Embryonic facial prominence (tissue), 1 donor: ENCODE measurements around the gene THUMPD1.
"Not testable (repeated sequence)": the region's sequence is repeated elsewhere in the genome, so short reads cannot be mapped to it uniquely, and the experiment has no call there.

Source experiments
- DNase-seq: peaks from one replicate; pipeline ENCODE4 v3.0.0-alpha.2; 2016; ENCODE audit errors: extremely low spot score

Gene THUMPD1

DNA sequence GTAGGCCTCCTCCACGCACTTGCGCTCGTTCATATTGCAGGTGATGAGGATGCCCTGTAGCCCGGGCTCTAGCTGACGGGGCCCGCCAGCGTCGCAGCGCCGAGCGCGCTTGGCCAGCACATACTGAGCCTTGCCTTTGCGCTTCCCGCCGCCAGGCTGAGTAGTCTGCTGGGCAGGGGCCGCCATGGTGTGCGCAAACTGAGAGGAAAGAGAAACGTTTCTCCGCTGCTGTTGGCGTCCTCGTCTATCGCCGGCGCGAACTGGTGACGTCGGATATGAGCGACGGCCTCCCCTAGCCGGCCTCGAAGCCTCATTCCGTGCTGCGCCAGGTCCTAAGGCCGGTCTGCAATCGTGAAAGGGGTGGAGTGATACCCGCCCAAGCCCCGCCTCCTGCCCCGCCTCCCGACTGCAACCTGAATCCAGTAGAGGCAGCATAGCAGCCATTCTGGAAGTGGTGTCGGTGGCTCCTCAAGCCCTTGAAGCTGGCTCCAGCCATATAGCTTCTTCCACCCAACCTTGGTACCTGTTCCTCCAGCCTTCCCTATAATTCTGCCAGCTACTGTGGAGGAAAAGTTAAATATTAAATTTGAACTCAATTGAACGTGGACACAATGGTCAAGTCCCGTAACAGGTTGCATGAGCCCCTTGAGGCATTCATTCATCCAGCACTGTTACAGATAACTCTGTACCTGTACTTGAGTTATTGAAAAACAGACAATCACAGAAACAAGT is at the start of gene THUMPD1:
THUMPD1 (minus strand) TSS at position 265 of the 732 bp plus-strand sequence; CDS start at position 186, 79 bp downstream.
- DNase-seq = peak; percentile 84

DNA sequence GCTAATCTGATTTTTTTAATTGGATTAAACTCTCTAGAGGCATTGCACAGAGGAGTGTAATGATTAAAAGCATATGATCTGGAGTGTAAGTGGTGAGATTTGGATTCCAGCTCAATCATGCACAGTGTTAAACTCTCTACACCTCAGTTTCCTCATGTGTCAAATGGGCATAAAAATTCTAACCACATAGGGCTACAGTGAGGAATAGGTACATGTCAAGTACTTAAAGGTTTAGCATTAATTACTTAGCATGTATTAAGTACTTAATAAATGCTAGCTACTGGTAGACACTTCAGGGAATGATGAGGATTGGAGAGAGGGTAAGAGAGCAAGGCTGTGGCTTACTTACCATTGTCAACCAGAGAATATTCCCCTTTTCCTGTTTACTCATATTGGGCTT is 47.5 kb upstream of the THUMPD1 start:
- DNase-seq = no peak

DNA sequence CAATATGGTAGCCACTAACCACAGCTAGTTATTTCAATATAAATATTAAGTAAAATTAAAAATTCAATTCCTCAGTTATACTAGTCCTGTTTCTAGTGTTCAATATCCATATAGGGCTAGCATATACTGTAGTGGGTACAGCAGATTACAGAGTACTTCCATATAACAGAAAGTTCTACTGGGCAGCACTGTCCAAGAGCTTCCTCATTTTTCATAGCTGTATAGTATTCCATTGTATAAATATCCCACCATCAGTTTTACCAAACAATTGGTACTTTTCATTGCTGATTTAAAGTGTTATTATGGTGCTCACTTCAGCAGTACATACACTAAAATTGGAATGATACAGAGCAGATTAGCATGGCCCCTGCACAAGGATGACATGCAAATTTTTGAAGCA is 42.6 kb upstream of the THUMPD1 start:
- DNase-seq = no peak

DNA sequence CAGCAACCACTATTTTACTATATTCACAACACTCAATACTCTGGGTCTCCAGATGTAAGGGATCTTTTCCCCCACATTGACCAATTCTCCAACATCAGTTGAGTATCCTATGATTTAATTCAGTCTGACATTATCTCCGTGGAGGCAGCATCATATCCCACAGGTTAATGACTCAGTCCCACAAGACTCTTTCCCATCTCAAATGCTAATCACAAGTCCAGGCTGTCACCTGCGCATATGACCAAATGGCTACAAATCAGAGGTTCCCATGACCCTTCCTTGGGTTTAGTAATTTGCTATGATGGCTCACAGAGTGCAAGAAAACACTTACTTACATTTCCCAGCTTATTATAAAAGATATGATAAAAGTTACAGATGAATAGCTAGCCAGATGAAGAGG is 40.9 kb upstream of the THUMPD1 start:
- no peak for DNase-seq

- no peak for DNase-seq
These were observed 40.1 kb upstream of the THUMPD1 start for GRCh38 chr16:20781697-20782096.

DNA sequence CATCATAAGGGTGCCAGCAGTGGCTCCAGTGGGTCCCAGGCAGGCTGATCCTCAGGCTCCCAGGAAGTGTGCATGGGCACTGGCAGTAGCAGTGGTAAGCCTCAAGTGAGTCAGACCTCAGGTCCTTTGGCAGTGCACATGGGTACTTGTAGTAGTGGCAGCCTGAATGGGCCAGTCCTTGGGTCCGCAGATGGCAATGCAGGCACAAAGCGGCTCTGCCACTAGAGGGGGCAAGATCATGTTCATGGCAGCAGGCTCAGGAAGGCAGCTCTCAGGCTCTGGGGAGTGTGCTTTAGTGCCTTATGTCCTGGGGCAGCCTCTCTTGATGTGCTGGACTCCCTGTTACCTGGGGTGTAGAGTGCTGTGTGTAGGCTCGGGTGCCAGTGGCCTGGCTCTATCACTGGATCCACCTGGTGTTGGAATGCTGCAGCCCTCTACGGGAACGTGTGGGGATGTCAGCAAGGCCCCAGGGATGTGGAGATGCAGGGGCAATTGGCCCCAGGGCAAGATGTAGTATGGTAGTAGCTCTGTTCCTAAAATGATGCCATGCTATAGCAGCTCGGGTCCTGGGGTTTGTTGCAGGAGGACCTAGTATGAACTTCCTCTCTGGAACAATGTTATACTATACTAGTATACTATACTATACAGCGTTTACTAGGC is 33.2 kb upstream of the THUMPD1 start:
- no peak for DNase-seq

DNA sequence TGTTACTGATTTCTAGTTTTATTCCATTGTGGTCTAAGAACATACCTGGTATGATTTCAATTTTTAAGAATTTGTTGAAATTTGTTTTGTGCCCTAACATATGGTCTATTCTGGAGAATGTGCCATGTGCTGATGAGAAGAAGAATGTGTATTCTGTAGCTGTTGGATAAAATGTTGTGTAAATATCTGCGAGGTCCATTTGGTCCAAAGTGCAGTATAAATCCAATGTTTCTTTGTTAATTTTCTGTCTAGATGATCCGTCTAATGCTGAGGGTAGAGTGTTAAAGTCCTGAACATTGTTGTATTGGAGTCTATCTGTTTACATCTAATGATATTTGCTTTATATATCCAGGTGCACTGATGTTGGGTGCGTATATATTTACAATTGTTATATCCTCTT is 32.1 kb upstream of the THUMPD1 start:
- DNase-seq = no peak

DNA sequence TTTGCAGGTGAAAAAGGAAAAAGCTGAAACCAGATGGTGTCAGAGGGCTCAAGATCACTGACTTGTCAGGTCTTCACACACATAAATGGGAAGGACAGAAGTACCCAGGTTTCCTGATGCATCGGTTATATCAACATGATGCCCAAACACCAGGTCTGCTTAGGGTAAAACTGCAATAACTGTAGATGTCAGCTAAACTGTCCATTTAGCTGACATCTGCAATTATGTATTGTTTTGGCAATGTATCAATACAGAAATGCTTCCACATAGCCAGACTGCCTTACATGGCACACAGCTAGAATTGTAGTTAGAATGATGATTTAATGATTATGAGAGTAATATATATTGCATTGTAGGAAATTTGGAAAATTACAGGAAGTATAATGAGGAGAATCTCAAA is 27.2 kb upstream of the THUMPD1 start:
- no peak for DNase-seq

DNA sequence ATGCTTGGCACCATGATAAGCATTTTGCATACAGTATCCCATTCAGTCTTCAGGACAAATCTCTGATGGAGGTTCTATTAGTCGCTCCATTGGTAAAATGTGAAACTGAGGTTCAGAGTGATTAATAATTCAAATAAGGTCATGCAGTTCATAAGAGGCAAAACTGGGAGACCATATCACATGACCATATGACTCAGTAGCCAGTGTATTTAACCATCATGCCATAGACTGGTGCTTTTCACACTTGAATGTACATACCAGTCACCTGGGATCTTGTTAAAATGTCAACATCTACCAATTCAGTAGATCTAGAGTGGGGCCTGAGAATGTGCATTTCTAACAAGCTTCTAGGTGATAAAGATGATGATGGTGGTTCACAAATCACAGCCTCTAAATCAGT is 26.5 kb upstream of the THUMPD1 start:
- DNase-seq = no peak

- DNase-seq = no peak
These were observed 26.0 kb upstream of the THUMPD1 start for GRCh38 chr16:20767577-20767976.

DNA sequence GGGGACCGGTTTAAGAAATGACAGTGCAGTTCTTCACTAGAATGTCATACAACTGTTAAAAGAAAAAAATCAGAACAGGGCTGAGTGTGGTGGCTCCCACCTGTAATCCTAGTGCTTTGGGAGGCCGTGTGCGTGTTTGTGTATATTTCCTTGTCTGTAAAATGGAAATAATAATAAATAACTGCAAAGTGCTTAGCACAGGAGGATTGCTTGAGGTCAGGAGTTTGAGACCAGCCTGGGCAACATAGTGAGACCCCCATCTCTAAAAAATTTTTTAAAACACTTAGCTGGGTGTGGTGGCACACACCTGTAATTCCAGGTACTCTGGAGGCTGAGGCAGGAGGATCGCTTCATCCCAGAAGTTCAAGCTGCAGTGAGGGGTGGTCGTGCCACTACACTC is 24.7 kb upstream of the THUMPD1 start:
- DNase-seq = no peak

DNA sequence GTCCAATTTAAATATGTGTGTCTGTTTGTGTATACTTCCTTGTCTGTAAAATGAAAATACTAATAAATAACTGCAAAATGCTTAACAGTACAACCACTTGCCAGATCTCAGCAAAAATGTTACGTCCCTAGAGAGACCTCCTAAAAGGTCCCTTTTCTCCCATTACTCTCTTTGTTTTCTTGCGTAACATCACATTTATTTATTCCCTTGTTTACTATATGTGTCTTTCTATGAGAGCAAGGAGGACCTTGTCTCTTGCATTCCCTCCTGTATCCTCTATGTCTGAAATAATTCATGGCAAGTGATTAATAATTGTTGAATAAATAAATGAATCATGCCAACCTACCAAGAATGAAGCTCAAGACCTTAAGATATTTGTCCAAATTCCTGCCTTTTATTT is 24.1 kb upstream of the THUMPD1 start:
- DNase-seq = no peak

DNA sequence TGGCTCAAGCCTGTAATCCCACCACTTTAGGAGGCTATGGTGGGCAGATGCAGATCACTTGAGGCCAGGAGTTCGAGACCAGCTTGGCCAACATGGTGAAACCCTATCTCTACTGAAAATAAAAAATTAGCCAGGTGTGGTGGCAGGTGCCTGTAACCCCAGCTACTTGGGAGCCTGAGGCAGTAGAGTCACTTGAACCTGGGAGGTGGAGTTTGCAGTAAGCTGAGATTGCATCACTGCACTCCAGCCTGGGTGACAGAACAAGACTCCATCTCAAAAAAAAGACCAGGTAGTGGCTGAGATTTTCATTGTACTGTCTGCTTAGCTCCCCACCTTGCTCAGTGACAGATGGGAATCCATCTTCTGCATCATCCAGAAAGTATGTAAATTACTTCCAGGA is 22.8 kb upstream of the THUMPD1 start:
- not testable (repeated sequence) for DNase-seq

DNA sequence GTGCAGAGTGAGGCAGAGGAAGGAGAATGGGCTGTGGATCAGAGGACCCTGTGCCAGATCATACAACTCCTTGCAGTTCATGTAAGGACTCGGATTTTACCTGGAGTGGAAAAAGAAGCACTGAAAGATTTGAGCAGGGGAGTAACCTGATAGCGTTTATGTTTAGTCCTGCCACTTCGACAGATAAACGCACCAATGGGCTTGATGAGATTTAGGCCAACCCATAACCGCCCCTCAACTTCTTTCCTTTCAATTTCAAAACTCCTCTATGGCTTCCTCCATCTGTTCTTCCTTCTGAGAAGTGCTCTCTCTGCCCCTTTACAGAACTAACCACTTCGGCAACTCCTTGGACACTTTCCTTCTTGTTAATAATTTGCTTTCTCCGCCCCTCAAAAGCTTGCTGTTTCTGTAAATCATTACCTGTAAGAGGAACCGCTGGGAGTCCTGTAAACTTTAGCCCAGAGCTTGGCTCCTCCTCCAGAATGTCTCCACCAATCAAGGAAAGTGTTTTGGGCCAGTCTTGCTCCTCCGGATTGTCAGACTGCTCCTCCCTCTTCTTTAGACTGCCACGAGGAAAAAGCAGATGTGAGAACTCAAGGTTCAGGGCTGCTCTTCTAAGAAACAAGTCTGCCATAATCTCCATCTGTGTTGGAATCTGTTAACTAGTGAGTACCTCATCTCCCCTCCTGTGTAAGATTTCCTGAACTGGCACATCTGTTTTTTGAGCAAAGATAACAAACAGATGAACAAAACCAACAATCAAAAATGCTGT is 22.0 kb upstream of the THUMPD1 start, which contains the start of gene ACSM3:
ACSM3 (plus strand) TSS at position 554 of the 772 bp plus-strand sequence. CDS start 6,021 bp downstream, outside the sequence.
- DNase-seq = peak; percentile 62

DNA sequence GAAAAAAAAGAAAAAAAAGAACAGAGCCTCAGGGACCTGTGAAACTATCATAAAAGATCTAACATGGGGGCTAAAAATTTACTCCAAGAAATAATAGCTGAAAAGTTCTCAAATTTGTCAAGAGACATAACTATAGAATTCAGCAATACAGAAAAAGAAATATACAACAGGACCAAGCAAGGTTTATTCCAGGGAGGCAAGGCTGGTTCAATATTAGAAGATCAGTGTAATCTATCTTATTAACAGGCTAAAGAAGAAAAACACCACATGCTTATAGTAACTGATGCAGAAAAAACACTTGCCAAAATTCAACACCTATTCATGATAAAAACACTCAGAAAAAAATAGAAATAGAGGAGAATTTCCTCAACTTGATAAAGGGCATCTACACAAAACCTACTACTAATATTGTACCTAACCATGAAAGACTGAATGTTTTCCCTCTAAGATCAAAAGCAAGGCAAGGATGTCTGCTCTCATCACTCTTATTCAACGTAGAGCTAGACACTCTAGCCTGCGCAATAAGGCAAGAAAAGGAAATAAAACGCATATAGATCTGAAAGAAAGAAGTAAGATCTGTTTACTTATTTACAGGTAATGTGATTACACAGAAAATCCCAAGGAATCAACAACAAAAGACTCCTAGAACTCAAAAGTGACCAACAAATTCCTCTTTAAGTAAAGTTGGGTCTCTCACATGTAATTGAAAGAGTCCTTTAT is 20.9 kb upstream of the THUMPD1 start:
- no peak for DNase-seq

- DNase-seq = no peak
These were observed 19.6 kb upstream of the THUMPD1 start for GRCh38 chr16:20761175-20761574.

DNA sequence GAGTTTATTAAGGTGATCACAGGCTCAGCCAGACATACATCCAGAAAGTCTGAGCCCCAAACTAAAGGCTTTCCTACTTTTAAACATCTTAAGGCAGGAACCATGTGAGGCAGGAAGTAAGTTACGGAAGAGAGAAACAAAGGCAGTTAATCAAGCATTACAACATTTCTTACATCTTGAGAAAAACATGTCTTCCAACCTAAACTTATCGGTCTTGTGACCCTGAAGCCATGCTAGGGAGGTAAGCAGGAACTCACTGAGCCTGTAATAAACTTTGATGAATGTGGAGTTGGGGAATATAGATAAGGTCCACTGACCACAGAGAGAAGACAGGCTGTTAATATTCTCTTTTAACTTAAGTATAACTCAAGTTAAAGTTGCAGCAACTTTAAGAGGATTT is 18.7 kb upstream of the THUMPD1 start:
- DNase-seq = no peak

GRCh38 chr16:20755799-20756198 is 14.2 kb upstream of the THUMPD1 start:
- DNase-seq = not testable (repeated sequence)

- DNase-seq = no peak
These were observed 13.6 kb upstream of the THUMPD1 start for GRCh38 chr16:20755238-20755637.

DNA sequence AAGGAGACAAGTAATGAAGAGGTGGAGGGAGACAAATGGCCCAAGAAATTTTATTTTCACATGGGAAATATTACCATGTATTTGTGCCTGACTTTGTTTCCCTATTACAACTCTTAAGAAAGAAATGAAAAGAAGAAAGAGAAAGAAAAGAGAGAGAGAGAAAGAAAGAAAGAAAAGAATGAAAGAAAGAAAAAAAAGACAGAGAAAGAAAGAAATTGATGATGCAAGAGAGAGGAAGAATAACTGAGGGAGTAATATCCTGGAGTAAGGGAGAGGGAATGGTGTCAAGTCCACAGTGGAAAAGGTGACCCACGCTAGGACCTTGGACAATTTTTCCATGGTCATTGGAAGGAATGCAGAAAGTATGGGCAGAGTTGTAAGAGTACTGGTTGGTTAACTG is 12.1 kb upstream of the THUMPD1 start:
- DNase-seq = no peak

GRCh38 chr16:20750558-20750957 is 8.9 kb upstream of the THUMPD1 start:
- DNase-seq = no peak

DNA sequence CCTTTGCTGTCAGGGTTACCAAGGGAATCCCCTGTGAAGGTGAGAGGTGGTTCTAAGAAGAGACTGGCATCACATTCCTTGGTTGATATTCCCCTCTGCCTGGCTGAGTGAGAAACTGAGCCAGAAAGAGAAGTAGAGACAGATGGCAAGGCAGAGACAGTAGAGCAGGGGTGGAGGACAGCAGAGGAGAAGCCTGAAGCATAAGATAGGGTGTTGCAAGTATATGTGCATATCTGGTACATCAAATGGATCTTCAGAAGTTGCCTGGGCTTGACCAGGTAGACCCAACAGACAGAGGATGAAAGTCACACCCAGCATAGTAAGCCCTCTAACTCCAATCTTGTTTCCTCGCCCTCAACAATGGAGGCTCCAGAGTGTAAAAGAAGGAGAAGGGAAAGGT is 7.9 kb upstream of the THUMPD1 start:
- DNase-seq = no peak
